ENCODE measurements around the gene GULP1.
"Not testable (repeated sequence)": the region's sequence is repeated elsewhere in the genome, so short reads cannot be mapped to it uniquely, and the experiment has no call there.

Gene GULP1

DNA sequence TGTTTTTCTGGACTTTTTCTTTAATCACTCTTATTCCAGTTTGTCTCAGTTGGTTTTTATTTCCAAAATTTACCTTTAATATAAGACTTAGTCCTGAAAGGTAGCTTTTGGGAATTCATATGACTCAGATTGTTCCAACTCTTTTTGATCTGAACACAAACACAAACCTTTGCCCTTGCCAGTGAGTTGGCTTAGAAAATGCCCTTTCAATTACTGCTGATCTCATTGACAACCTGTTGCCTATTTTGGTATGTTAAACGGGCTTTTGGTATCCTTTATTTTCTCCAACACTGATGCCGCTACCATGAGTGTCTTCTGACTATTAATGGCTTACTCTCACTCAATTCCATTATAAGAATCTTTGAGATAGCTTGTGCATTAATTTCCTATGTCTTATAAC is 143.4 kb downstream of the GULP1 start:
- no peak for DNase-seq

DNA sequence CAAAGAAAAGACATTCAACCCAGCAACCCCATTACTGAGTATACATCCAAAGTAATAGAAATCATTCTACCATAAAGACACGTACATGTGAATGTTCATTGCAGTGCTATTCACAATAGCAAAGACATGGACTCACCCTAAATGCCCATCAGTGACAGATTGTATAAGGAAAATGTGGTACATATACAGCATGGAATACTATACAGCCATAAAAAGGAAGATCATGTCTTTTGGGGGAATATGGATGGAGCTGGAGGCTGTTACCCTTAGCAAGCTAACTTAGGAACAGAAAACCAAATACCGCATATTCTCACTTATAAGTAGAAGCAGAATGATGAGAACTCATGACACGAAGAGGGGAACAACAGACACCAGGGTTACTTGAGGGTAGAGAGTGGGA is 145.9 kb downstream of the GULP1 start:
- no peak for DNase-seq

GRCh38 chr2:188439986-188440385 is 148.3 kb downstream of the GULP1 start:
- no peak for DNase-seq

DNA sequence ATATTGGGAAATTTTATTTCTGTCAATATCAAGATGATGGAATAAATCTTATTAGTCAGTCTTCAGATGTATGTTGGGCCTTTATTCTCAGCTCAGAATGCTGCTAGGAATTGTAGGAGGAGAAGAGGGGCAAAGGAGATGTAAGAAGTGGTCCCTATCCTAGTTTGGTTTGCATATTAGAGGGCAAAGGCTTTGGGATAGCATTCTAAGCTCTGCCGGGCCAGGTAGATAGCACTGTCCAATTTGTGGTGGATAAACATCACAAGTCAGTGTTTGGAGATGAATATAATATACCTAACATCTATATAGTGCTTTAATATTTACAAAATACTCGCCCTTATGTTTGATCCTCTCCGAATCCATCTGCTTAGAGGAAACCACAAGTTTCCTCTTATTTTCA is 149.2 kb downstream of the GULP1 start:
- DNase-seq: no peak

GRCh38 chr2:188441288-188441947 is 149.7 kb downstream of the GULP1 start:
- DNase-seq: no peak

- DNase-seq: no peak
These were observed 151.5 kb downstream of the GULP1 start for GRCh38 chr2:188443207-188443606.

GRCh38 chr2:188444106-188444835 is 152.6 kb downstream of the GULP1 start:
- no peak for DNase-seq

- DNase-seq: no peak
These were observed 157.9 kb downstream of the GULP1 start for GRCh38 chr2:188449561-188449960.

DNA sequence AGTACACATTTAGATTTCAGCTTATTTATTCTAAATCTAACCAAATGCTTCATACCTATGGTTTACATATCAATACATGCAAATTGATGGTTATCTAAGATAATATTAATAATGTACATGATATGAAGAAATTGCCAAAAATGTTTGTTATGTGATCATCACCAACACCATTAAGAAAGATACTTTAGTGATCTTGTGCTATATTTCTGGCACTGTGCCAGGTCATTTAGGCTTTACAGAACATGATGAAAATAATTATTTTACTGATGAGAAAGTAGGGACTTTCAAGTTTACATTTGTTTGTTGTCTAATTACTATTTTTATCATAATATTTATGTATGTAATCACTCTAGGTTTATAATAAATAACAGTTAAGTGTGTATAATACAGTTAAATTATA is 158.3 kb downstream of the GULP1 start:
- DNase-seq: no peak

DNA sequence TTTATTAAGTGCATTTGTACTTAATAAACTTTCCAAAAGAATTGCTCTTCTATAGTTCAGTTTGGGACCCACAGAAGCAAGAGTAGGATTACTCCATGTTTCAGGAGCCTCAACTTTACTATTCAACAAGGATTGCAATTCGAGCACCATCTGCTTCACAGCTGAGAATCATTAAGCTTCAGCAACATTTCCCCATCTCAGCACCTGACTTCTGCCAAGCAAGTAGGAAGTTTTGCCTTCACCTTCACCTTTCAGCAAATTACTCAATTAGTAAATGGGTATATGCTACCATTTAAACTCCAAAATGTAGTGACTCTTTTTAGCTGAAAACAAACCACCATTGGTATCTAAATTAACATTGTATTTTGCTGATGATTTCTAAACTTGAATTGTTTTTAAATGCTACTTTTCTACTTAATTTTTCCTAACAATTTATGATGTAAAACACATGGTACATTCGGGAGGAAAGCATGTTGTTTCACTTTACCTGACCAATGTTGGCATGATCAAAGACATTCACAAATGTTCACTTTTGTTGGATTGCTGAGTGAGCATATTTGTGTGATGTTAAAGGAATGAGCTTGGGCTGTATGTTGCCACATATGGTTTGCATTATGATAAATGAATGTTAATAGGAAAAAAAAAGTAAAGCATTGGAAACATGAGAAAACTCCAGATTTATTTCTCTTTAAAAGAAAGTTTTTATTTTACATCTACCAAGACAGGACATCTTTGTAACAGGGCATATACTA is 159.2 kb downstream of the GULP1 start:
- DNase-seq: no peak

DNA sequence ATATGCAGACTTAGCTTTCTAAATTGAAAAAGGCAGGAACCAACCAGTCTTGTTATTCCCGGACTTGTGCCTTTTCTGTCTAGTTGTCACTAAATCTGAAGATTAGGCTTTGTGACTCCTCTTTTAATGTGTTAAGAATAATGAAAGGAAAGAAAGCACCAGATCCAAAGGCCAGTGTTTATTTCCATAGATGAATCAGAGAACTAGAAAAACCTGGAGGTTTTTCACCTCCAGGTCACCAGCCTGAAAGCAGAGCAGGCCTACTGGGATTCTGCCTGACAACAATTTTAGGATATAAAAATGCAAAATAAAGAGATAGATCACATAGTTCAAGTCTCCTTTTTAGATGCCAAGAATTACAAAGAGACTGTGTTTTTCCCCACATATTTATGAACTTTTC is 160.4 kb downstream of the GULP1 start:
- DNase-seq: no peak

DNA sequence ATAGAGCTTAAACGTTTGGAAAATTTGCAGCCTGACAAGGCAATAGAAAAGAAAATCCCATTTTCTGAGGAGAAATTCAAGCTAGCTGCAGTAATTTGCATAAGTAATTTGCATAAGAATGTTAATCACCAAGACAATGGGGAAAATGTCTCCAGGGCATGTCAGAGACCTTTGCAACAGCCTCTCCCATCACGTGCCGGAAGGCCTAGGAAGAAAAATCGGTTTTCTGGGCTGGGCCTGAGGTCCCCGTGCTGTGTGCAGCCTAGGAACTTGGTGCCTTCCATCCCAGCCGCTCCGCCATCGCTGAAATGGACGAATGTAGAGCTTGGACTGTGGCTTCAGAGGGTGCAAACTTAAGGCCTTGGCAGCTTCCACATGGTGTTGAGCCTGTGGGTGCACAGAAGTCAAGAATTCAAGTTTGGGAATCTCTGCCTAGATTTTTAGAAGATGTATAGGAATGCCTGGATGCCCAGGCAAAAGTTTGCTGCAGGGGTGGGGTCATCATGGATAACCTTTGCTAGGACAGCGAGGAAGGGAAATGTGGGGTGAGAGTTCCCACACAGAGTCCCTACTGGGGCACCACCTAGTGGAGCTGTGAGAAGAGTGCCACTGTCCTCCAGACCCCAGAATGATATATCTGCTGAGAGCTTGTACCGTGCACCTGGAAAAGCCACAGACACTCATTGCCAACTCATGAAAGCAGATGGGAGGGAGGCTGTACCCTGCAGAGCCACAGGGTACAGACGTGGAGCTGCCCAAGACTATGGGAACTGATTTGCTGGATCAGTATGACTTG is 164.6 kb downstream of the GULP1 start:
- DNase-seq: no peak

DNA sequence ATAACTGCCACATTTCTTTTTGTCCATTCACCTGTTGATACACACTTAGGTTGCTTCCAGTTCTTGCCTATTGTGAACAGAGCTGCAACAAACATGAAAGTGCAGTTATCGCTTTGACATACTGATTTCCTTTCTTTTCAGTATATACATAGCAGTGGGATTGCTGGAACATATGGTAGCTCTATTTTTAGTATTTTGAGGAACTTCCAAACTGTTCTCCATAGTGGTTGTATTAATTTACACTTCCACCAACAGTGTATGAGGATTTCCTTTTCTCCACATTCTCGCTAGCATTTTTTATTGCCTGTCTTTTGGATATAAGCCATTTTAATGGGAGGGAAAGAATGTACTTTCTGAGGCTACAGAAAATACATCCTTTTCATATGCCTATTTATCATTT is 167.4 kb downstream of the GULP1 start:
- DNase-seq: no peak

DNA sequence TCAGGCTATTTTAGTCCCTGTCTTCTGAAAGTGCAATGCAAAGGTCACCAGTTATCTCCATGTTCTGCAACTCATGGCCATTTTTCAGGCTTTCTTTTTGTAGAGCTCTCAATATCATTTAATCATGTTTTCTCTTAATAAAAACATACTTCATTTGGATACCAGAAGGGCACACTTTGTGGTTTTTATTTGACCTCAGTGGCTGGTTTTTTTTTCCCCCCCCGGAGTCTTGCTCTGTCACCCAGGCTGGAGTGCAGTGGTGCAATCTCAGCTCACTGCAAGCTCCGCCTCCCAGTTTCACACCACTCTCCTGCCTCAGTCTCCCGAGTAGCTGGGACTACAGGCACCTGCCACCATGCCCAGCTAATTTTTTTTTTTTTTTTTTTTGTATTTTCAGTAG is 174.4 kb downstream of the GULP1 start:
- DNase-seq: not testable (repeated sequence)

DNA sequence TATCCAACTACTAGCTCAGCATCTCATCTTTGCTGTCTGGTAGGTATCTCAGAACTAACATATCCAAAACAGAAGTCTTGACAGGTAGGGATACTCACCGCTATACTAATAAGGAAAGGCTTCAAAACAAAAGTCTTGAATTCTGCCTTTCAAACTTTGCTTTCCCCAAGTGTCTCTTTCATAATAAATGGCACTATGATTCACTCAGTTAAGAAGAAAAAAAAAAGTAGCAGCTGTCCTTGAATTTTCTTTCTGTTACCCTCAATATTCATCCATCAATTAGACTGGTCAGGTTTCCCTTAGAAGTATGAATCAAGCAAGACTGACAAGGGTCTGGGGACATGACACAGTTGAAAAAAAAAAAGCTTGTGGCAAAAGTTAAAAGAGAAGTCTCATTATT is 175.1 kb downstream of the GULP1 start:
- no peak for DNase-seq

GRCh38 chr2:188471166-188471565 is 179.5 kb downstream of the GULP1 start:
- DNase-seq: no peak

DNA sequence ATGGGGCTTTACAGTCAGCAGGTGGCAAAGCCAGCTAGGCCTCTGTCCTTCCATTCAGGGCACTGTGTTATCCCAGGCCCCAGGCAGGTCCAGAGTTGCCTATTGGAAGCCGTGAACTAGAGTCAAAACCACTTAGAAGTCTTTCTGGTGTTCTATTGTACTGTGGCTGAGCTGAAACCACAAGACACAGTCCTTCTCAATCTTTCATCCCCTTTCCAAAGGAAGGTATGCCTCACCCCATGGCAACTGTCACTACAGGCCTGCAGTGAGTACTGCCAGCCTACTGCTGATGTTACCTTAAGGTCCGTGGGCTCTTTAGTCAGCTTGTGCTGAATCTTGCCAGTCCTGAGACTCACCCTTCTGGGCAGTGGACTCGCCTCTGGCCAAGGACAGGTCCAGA is 181.6 kb downstream of the GULP1 start:
- no peak for DNase-seq

- no peak for DNase-seq
These were observed 182.6 kb downstream of the GULP1 start for GRCh38 chr2:188474316-188474715.

DNA sequence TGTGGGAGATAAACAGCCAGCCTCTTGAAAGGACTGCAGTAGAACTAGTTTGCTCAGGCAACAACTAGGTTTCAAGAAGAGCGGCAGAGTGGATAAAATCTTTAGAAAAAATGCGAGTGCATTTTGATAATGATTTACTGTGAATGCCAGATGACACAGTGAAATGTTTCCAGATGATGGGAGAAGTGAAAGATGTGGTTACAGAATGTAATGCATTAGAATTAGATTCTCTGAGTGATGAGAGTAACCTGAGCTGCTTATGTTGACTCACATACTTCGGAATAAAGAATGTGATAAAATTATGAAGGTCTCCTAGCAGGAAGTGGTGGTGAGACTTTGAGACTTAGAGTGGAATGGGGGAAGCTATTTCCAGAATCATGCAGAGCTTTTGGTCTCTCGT is 184.3 kb downstream of the GULP1 start:
- DNase-seq: no peak

DNA sequence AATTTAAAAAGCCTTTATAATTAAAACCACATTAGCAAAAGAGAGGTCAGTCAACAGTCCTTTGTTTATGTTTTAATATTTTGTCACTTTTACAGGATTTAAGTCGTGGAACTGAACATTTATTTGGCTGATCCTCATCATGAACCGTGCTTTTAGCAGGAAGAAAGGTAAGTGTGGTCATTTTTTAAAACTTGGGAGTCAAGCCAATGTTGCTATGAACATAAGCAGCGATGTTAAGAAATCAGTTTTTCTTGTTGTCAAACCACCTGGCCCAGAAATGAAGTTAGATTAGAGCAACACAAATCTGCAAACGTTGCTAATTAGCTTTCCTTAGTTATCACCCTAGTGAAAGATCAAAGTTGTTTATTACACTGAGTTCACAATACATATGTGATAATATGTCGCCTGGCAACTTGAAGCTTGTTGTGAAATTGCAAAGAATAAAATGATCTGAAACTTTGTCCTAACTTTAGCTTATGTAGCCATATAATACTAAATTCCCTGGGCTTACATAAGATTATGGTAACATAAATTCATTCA is 186.0 kb downstream of the GULP1 start:
- no peak for DNase-seq

GRCh38 chr2:188478724-188479123 is 187.1 kb downstream of the GULP1 start:
- no peak for DNase-seq

GRCh38 chr2:188481474-188481873 is 189.8 kb downstream of the GULP1 start:
- DNase-seq: no peak

- no peak for DNase-seq
These were observed 193.8 kb downstream of the GULP1 start for GRCh38 chr2:188485496-188485895.
